ENCODE measurements around the gene SERPINA3. TPM values are rescaled to one million over a fixed set of nuclear protein-coding genes. Genes with fewer than 3 reads are reported as not detected.

SERPINA3 gene
- total and polyA plus RNA-seq, 2 donors (not counting 1 experiment from before 2014, with no cell fraction given), result 0.47 to 0.50 TPM

DNA sequence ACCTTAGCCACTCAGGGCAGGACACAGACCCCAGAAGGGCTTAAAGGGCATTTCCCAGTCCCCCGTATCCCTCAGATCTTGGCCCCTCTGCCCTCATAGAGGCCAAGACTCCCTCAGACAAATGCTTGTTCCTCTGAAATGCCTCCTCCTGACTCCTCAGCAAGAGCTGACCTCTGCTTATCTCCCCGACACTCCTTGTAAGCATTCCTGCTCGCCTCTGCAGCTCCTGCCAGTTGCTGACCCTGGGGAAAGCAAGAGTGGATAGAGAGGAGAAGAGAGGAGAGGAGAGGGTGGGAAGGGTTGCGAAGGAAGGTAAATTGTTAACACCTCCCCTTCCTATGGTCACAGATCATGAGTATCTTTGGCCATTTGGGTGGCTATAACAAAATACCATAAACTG, 23.9 kb upstream of the SERPINA3 start:
- no peak for DNase-seq (ENCODE audit: low read depth in 2 of 2)
- H3K36me3 ChIP-seq (ENCODE audit: control insufficient read depth, insufficient read depth, low read length), result no peaks in the 10 kb centered on the region
- no peaks in the 10 kb centered on the region for H4K20me1 ChIP-seq (ENCODE audit: control insufficient read depth, extremely low read depth, insufficient read depth, low read length)
- no peak for TF ChIP-seq EZH2 (IDR thresholded peaks at IDR 0.05; ENCODE audit: low read length, missing control alignments)
- TF ChIP-seq CTCF (conservative IDR thresholded peaks at IDR 0.05 in 1 of 2, IDR thresholded peaks at IDR 0.05 in 1 of 2; ENCODE audit: low read depth in 1 of 2, low read length in 2 of 2), result no peak
- H3K9me3 ChIP-seq (ENCODE audit: control insufficient read depth, insufficient read depth, low read depth, low read length), result no peaks in the 10 kb centered on the region
- H3K9ac ChIP-seq (ENCODE audit: insufficient read depth, low read length), result no peak overlapping the region
- no peaks in the 10 kb centered on the region for H3K27me3 ChIP-seq (ENCODE audit: control insufficient read depth, insufficient read depth, low read length)
- H3K27ac ChIP-seq (ENCODE audit: insufficient read depth, low read length), result no peak overlapping the region
- H3K4me2 ChIP-seq (ENCODE audit: extremely low read depth, insufficient read depth, low read length), result no peak overlapping the region
- no peak overlapping the region for H2AFZ ChIP-seq (ENCODE audit: low read length)
- H3K79me2 ChIP-seq (ENCODE audit: control insufficient read depth, insufficient read depth, low read length), result no peaks in the 10 kb centered on the region
- no peaks in the 10 kb centered on the region for H3K4me1 ChIP-seq (ENCODE audit: control insufficient read depth, extremely low read depth, insufficient read depth, low read length)
- H3K4me3 ChIP-seq (replicated peaks in 1 of 4; ENCODE audit: control extremely low read depth in 1 of 4, insufficient read depth in 1 of 4, low read depth in 3 of 4, low read length in 4 of 4), result no peak overlapping the region

DNA sequence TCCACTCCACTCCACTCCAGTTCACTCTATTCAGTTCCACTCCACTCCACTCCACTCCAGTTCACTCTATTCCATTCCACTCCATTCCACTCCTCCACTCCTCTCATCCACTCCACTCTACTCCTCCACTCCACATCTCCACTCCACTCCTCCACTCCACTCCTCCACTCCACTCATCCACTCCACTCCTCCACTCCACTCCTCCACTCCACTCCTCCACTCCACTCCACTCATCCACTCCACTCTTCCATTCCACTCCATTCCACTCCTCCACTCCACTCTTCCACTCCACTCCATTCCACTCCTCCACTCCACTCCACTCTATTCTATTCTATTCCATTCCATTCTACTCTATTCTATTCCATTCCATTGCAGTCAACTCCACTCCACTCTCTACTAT, 21.1 kb upstream of the SERPINA3 start:
- no peaks in the 10 kb centered on the region for H3K79me2 ChIP-seq (ENCODE audit: control insufficient read depth, insufficient read depth, low read length)
- no peaks in the 10 kb centered on the region for H3K9me3 ChIP-seq (ENCODE audit: control insufficient read depth, insufficient read depth, low read depth, low read length)
- H3K4me1 ChIP-seq (ENCODE audit: control insufficient read depth, extremely low read depth, insufficient read depth, low read length), result no peaks in the 10 kb centered on the region
- no peak overlapping the region for H3K4me3 ChIP-seq (replicated peaks in 1 of 4; ENCODE audit: control extremely low read depth in 1 of 4, insufficient read depth in 1 of 4, low read depth in 3 of 4, low read length in 4 of 4)
- DNase-seq (ENCODE audit: low read depth in 2 of 2), result no peak
- no peaks in the 10 kb centered on the region for H3K27me3 ChIP-seq (ENCODE audit: control insufficient read depth, insufficient read depth, low read length)
- no peak overlapping the region for H3K27ac ChIP-seq (ENCODE audit: insufficient read depth, low read length)
- no peak overlapping the region for H3K4me2 ChIP-seq (ENCODE audit: extremely low read depth, insufficient read depth, low read length)
- H3K36me3 ChIP-seq (ENCODE audit: control insufficient read depth, insufficient read depth, low read length), result no peaks in the 10 kb centered on the region
- no peak overlapping the region for H3K9ac ChIP-seq (ENCODE audit: insufficient read depth, low read length)
- no peak overlapping the region for H2AFZ ChIP-seq (ENCODE audit: low read length)
- no peaks in the 10 kb centered on the region for H4K20me1 ChIP-seq (ENCODE audit: control insufficient read depth, extremely low read depth, insufficient read depth, low read length)
- no peak for TF ChIP-seq EZH2 (IDR thresholded peaks at IDR 0.05; ENCODE audit: low read length, missing control alignments)
- no peak for TF ChIP-seq CTCF (conservative IDR thresholded peaks at IDR 0.05 in 1 of 2, IDR thresholded peaks at IDR 0.05 in 1 of 2; ENCODE audit: low read depth in 1 of 2, low read length in 2 of 2)

GRCh38 chr14:94591871-94592270, 20.3 kb upstream of the SERPINA3 start:
- no peaks in the 10 kb centered on the region for H3K36me3 ChIP-seq (ENCODE audit: control insufficient read depth, insufficient read depth, low read length)
- no peak for DNase-seq (ENCODE audit: low read depth in 2 of 2)
- H3K4me3 ChIP-seq (replicated peaks in 1 of 4; ENCODE audit: control extremely low read depth in 1 of 4, insufficient read depth in 1 of 4, low read depth in 3 of 4, low read length in 4 of 4), result no peak overlapping the region
- H3K4me2 ChIP-seq (ENCODE audit: extremely low read depth, insufficient read depth, low read length), result no peak overlapping the region
- H3K9me3 ChIP-seq (ENCODE audit: control insufficient read depth, insufficient read depth, low read depth, low read length), result no peaks in the 10 kb centered on the region
- no peaks in the 10 kb centered on the region for H4K20me1 ChIP-seq (ENCODE audit: control insufficient read depth, extremely low read depth, insufficient read depth, low read length)
- H3K9ac ChIP-seq (ENCODE audit: insufficient read depth, low read length), result no peak overlapping the region
- H3K79me2 ChIP-seq (ENCODE audit: control insufficient read depth, insufficient read depth, low read length), result no peaks in the 10 kb centered on the region
- no peak overlapping the region for H2AFZ ChIP-seq (ENCODE audit: low read length)
- no peak overlapping the region for H3K27ac ChIP-seq (ENCODE audit: insufficient read depth, low read length)
- H3K27me3 ChIP-seq (ENCODE audit: control insufficient read depth, insufficient read depth, low read length), result no peaks in the 10 kb centered on the region
- TF ChIP-seq EZH2 (IDR thresholded peaks at IDR 0.05; ENCODE audit: low read length, missing control alignments), result no peak
- no peak for TF ChIP-seq CTCF (conservative IDR thresholded peaks at IDR 0.05 in 1 of 2, IDR thresholded peaks at IDR 0.05 in 1 of 2; ENCODE audit: low read depth in 1 of 2, low read length in 2 of 2)
- H3K4me1 ChIP-seq (ENCODE audit: control insufficient read depth, extremely low read depth, insufficient read depth, low read length), result no peaks in the 10 kb centered on the region
